ENCODE measurements around the gene CETP. TPM values are rescaled to one million over a fixed set of nuclear protein-coding genes. Genes with fewer than 3 reads are reported as not detected.

Gene CETP
- total RNA-seq, 6 experiments from 2014 or later, result 0.62 to 11.8 (median 4.7) TPM

GRCh38 chr16:56999409-57000270 is 37.9 kb downstream of the CETP start:
- H3K27me3 ChIP-seq, result no peaks in the 10 kb centered on the region
- H3K9me3 ChIP-seq, result no peaks in the 10 kb centered on the region
- no peak overlapping the region for H3K4me3 ChIP-seq
- H3K27ac ChIP-seq, result no peak overlapping the region
- DNase-seq (peak in 2 of 3 donors; percentile 40 to 41), ATAC-seq (peak; percentile 16 to 57 (median 38))
- intact Hi-C loops (cut with DNase I), result no loop called here
- 67% methylated on average over 1 of the region's 11 CpGs for WGBS (ENCODE audit: insufficient coverage, low coverage, low lambda C conversion rate, missing lambda C conversion rate)
- no peak for TF ChIP-seq POLR2A (IDR thresholded peaks at IDR 0.05)
- TF ChIP-seq, protein P1, sequence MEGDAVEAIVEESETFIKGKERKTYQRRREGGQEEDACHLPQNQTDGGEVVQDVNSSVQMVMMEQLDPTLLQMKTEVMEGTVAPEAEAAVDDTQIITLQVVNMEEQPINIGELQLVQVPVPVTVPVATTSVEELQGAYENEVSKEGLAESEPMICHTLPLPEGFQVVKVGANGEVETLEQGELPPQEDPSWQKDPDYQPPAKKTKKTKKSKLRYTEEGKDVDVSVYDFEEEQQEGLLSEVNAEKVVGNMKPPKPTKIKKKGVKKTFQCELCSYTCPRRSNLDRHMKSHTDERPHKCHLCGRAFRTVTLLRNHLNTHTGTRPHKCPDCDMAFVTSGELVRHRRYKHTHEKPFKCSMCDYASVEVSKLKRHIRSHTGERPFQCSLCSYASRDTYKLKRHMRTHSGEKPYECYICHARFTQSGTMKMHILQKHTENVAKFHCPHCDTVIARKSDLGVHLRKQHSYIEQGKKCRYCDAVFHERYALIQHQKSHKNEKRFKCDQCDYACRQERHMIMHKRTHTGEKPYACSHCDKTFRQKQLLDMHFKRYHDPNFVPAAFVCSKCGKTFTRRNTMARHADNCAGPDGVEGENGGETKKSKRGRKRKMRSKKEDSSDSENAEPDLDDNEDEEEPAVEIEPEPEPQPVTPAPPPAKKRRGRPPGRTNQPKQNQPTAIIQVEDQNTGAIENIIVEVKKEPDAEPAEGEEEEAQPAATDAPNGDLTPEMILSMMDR (IDR thresholded peaks at IDR 0.05), result no peak
- H3K4me1 ChIP-seq, result no peaks in the 10 kb centered on the region
- no peaks in the 10 kb centered on the region for H3K36me3 ChIP-seq

DNA sequence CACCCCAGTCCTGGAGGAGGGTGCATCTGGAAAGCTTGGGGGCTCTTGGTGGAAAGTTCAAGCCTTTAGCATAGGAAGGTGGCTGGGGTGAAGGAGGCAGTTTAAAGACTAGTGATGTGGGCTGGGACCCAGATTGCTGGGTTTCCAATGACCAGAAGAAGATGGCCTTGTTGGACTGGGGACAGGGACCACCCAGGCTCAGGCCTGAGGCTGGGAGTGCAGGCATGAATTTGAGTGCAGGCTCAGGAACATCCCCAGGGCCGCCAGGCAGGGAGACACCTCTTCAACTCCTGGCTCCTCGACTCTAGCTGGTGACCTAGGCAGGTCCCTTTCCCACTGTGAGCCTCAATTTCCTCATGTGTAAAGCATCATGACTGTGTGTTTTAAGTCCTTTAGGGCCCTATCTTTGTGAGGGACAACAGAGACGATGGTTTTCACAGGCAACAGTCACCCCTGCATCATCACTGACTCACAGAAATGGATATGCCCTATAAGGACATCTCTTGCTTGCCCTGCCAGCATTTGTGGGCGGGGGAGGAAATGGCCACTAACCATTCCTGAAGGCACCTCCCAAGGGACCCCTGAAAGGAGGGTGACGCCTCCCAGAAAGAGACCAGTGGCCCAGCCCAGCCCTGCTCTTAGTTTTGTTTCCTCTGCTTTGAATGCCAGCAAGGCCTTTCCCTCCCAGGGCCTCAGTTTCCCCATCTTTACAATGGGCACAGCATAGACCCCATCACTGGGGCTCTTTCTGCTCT is 38.7 kb downstream of the CETP start:
- no peak overlapping the region for H3K4me3 ChIP-seq
- no peaks in the 10 kb centered on the region for H3K4me1 ChIP-seq
- no peaks in the 10 kb centered on the region for H3K36me3 ChIP-seq
- H3K27ac ChIP-seq, result no peak overlapping the region
- no peaks in the 10 kb centered on the region for H3K9me3 ChIP-seq
- H3K27me3 ChIP-seq, result no peaks in the 10 kb centered on the region
- intact Hi-C loops (cut with DNase I), result no loop called here
- TF ChIP-seq, protein P1 (IDR thresholded peaks at IDR 0.05), result no peak
- TF ChIP-seq POLR2A (IDR thresholded peaks at IDR 0.05), result no peak
- 58% methylated on average over 2 of the region's 5 CpGs for WGBS (ENCODE audit: insufficient coverage, low coverage, low lambda C conversion rate, missing lambda C conversion rate)
- DNase-seq (peak in 1 of 3 donors; percentile 41), ATAC-seq (peak in 3 of 4 donors; percentile 13 to 58 (median 44))

GRCh38 chr16:57001026-57001679 is 39.4 kb downstream of the CETP start:
- WGBS (ENCODE audit: insufficient coverage, low coverage, low lambda C conversion rate, missing lambda C conversion rate), result 87% methylated on average over 8 of the region's 8 CpGs
- TF ChIP-seq, protein P1 (IDR thresholded peaks at IDR 0.05), result no peak
- H3K4me1 ChIP-seq, result no peaks in the 10 kb centered on the region
- H3K36me3 ChIP-seq, result no peaks in the 10 kb centered on the region
- no peak overlapping the region for H3K4me3 ChIP-seq
- intact Hi-C loops (cut with DNase I), result no loop called here
- H3K27ac ChIP-seq, result no peak overlapping the region
- DNase-seq (peak in 1 of 3 donors; percentile 23), ATAC-seq (peak; percentile 48 to 66 (median 63))
- H3K9me3 ChIP-seq, result no peaks in the 10 kb centered on the region
- H3K27me3 ChIP-seq, result no peaks in the 10 kb centered on the region

- intact Hi-C loops (cut with DNase I), result no loop called here
- H3K27me3 ChIP-seq, result no peaks in the 10 kb centered on the region
Measured at GRCh38 chr16:57003439-57004386, 42.0 kb downstream of the CETP start.

More at GRCh38 chr16:57003439-57004386, 42.0 kb downstream of the CETP start:
- H3K27ac ChIP-seq, result no peak overlapping the region
- H3K36me3 ChIP-seq, result no peaks in the 10 kb centered on the region
- no peaks in the 10 kb centered on the region for H3K4me1 ChIP-seq
- ATAC-seq, result no peak
- no peaks in the 10 kb centered on the region for H3K9me3 ChIP-seq
- TF ChIP-seq, protein P1 (IDR thresholded peaks at IDR 0.05), result no peak
- TF ChIP-seq POLR2A (IDR thresholded peaks at IDR 0.05), result no peak
- H3K4me3 ChIP-seq, result no peak overlapping the region
- 84% methylated on average over 13 of the region's 22 CpGs for WGBS (ENCODE audit: insufficient coverage, low coverage, low lambda C conversion rate, missing lambda C conversion rate)
- DNase-seq, result no peak

All from right lobe of liver (tissue), 6 donors.